ENCODE results near the gene CABLES1. TPM values are rescaled to one million over a fixed set of nuclear protein-coding genes. Genes with fewer than 3 reads are reported as not detected.
"Not testable (repeated sequence)": the region's sequence is repeated elsewhere in the genome, so short reads cannot be mapped to it uniquely, and the experiment has no call there.

The CABLES1 gene
- total RNA-seq, 1 donor from 2014 or later: 3.1 TPM

DNA sequence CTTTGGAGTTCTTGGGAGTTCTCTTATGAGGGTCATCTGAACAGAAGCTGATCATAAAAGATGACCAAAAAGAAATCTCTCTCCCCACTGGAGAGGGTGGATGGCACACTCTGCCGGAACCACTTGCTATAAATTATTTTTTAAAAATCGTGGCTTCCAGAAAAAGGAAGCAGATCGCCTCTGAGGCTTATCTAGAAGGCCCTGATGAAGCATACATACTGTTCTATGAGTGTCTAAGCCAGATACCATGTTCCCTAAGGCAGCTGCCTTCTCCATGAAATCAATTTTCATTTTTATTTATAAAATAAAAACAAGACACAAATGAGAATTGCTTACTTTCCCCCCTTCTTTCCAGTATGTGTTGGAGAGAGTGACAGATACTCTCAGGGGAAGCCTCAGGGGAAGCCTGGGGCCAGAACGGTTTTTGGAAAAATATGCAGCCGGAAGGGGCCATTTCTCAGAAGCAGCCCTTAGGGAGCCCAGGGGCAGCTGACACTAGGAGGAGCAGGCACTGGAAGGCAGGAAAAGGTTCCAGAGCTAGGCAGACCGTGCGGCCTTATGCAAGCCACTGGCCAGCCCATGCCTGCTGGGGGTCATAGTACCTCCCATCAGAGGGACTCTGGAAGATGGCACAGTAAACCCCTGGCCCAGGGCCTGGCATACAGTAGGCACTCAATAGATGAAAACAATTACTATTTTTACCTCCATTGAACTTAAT lies 130.6 kb downstream of the CABLES1 start:
- TF ChIP-seq, protein P1, sequence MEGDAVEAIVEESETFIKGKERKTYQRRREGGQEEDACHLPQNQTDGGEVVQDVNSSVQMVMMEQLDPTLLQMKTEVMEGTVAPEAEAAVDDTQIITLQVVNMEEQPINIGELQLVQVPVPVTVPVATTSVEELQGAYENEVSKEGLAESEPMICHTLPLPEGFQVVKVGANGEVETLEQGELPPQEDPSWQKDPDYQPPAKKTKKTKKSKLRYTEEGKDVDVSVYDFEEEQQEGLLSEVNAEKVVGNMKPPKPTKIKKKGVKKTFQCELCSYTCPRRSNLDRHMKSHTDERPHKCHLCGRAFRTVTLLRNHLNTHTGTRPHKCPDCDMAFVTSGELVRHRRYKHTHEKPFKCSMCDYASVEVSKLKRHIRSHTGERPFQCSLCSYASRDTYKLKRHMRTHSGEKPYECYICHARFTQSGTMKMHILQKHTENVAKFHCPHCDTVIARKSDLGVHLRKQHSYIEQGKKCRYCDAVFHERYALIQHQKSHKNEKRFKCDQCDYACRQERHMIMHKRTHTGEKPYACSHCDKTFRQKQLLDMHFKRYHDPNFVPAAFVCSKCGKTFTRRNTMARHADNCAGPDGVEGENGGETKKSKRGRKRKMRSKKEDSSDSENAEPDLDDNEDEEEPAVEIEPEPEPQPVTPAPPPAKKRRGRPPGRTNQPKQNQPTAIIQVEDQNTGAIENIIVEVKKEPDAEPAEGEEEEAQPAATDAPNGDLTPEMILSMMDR (IDR thresholded peaks at IDR 0.05; ENCODE audit: partially characterized antibody, unreplicated experiment): no peak
- H3K4me1 Mint-ChIP-seq (ENCODE audit: low read depth, unreplicated experiment): no peaks in the 10 kb centered on the region
- H3K36me3 Mint-ChIP-seq (ENCODE audit: unreplicated experiment): peaks cover 16% of the 10 kb centered on the region
- peaks cover 9% of the 10 kb centered on the region for H3K27me3 Mint-ChIP-seq (ENCODE audit: unreplicated experiment)
- peaks cover 4% of the 10 kb centered on the region for H3K9me3 Mint-ChIP-seq (ENCODE audit: unreplicated experiment)
- H3K4me3 Mint-ChIP-seq (ENCODE audit: unreplicated experiment): no peak overlapping the region
- H3K27ac Mint-ChIP-seq (ENCODE audit: unreplicated experiment): peak overlapping the region; percentile 12
- DNase-seq: peak; percentile 64

DNA sequence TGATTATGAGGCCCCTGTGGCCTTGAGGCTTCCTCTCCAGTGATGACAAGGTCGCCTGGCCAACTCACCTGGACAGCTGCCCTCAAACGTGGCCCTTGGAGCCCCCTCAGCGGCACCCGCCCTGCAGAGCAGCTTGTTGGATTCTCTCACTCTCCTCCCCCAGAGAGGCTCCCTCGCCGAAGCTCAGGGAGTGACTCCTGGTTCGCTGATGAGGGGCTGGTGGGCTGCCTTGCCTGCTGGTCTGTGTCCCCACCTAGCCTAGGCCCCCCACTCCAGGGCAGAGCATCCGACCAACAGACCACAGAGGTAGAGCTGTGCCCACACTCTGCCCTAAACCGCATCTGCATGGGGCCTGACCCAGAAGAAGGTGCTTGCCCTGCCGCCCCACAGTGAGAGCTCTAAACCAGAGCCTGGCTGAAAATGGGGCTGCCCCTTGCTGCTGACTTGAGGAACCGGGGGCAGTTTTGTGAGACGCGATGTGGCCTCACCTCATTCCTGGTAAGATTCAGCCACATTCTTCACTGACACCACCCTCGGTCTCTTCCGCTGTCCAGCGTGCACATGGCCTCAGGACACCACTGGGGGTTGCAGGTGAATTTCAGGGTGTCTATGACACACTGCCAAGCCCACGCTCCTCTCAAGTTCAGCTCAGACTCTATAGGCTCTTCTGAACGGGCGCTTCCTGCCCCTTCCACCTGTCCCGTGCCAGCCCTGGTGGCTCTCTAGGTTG lies 131.6 kb downstream of the CABLES1 start:
- DNase-seq: no peak
- H3K27ac Mint-ChIP-seq (ENCODE audit: unreplicated experiment): no peak overlapping the region
- TF ChIP-seq, protein P1 (IDR thresholded peaks at IDR 0.05; ENCODE audit: partially characterized antibody, unreplicated experiment): no peak
- H3K4me1 Mint-ChIP-seq (ENCODE audit: low read depth, unreplicated experiment): no peaks in the 10 kb centered on the region
- H3K9me3 Mint-ChIP-seq (ENCODE audit: unreplicated experiment): peaks cover 6% of the 10 kb centered on the region
- H3K27me3 Mint-ChIP-seq (ENCODE audit: unreplicated experiment): peaks cover 9% of the 10 kb centered on the region
- peaks cover 16% of the 10 kb centered on the region for H3K36me3 Mint-ChIP-seq (ENCODE audit: unreplicated experiment)
- H3K4me3 Mint-ChIP-seq (ENCODE audit: unreplicated experiment): no peak overlapping the region

GRCh38 chr18:23267447-23267776 lies 132.1 kb downstream of the CABLES1 start:
- no peak for DNase-seq
- Mint-ChIP-seq H3K9me3 (ENCODE audit: unreplicated experiment) (peaks cover 7% of the 10 kb centered on the region), H3K27ac (ENCODE audit: unreplicated experiment) (no peak overlapping the region), H3K27me3 (ENCODE audit: unreplicated experiment) (peaks cover 9% of the 10 kb centered on the region), H3K4me3 (ENCODE audit: unreplicated experiment) (no peak overlapping the region), H3K36me3 (ENCODE audit: unreplicated experiment) (peaks cover 16% of the 10 kb centered on the region), H3K4me1 (ENCODE audit: low read depth, unreplicated experiment) (no peaks in the 10 kb centered on the region)
- TF ChIP-seq, protein P1 (IDR thresholded peaks at IDR 0.05; ENCODE audit: partially characterized antibody, unreplicated experiment): no peak

DNA sequence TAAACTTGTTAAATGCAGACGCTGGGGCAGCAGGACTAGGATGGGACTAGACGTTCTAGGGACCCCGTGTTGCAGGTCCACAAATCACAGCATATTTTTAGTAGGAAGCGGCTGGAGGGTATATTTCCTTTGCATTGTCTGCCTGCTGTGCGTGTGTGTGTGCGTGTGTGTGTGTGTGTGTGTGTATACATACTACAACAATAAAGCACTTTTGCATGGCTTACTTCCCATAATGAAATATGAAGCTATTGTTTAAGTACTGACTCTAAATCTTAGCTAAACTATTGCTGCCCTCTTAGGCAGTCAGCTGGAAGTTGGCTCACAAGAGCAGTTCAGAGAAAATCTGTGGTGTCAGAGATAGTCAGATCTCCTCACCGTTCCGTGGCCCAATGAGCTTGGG lies 133.4 kb downstream of the CABLES1 start:
- Mint-ChIP-seq H3K9me3 (ENCODE audit: unreplicated experiment) (peaks cover 7% of the 10 kb centered on the region), H3K36me3 (ENCODE audit: unreplicated experiment) (peaks cover 23% of the 10 kb centered on the region), H3K4me3 (ENCODE audit: unreplicated experiment) (no peak overlapping the region), H3K27me3 (ENCODE audit: unreplicated experiment) (peaks cover 9% of the 10 kb centered on the region), H3K27ac (ENCODE audit: unreplicated experiment) (no peak overlapping the region), H3K4me1 (ENCODE audit: low read depth, unreplicated experiment) (no peaks in the 10 kb centered on the region)
- TF ChIP-seq, protein P1 (IDR thresholded peaks at IDR 0.05; ENCODE audit: partially characterized antibody, unreplicated experiment): no peak
- DNase-seq: no peak

DNA sequence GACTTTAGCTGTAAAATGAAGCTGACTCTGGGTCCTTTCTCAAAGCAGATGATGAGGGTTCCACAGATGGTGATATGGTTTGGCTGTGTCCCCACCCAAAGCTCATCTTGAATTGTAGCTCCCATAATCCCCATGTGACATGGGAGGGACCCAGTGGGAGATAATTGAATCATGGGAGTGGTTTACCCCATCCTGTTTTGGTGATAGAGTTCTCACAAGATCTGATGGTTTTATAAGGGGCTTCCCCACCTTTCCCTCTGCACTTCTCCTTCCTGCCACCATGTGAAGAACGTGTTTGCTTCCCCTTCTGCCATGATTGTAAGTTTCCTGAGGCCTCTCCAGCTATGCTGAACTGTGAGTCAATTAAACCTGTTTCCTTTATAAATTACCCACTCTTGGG lies 133.8 kb downstream of the CABLES1 start:
- H3K4me1 Mint-ChIP-seq (ENCODE audit: low read depth, unreplicated experiment); DNase-seq; H3K4me3 Mint-ChIP-seq (ENCODE audit: unreplicated experiment); H3K27me3 Mint-ChIP-seq (ENCODE audit: unreplicated experiment); H3K9me3 Mint-ChIP-seq (ENCODE audit: unreplicated experiment); H3K27ac Mint-ChIP-seq (ENCODE audit: unreplicated experiment): not testable (repeated sequence)
- peaks cover 23% of the 10 kb centered on the region for H3K36me3 Mint-ChIP-seq (ENCODE audit: unreplicated experiment)

Data from glutamatergic neuron (in vitro differentiated cells).